Measurements from ENCODE around the gene RALB.
"Not testable (repeated sequence)": the region's sequence is repeated elsewhere in the genome, so short reads cannot be mapped to it uniquely, and the experiment has no call there.

Gene RALB

DNA sequence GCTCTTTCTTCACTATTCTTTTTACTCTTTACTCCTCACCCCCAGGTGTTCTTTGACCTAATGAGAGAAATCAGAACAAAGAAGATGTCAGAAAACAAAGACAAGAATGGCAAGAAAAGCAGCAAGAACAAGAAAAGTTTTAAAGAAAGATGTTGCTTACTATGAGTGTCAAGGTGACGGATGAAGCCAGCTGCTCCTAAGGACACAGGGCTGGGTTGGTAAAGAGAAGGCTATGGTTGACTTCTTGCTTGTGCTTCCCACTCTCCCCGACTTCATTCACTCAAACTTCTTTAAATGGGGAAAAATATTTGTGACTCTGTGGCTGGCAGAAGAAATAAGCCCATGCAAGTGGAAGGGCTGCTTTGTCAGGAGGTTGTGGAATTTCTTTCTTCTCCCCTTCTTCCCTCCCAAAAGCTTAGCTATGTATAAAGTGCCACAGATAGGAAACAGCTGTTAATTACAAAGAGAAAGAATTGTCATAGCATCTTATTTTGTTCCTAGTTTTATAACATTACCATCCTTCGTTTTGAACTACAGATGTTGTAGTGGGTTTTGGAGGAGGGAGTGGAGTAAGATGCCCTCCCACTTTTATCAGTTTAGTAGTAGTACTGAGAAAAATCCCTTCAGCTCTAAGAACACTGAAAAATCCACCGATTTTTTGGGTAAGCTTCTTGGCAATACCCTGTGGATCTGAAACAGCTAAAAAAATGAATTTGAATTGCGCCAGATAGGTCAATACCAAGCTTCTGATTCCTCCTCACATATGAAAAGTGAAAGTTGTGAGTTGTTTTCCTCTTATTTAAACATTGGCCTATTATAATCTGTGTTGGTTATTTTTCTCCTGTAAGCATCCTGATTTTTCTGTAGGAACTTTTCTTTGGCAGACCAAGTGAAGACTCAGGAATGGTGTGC lies 40.7 kb downstream of the RALB start:
- DNase-seq (ENCODE audit: low read depth in 3 of 3): no peak

DNA sequence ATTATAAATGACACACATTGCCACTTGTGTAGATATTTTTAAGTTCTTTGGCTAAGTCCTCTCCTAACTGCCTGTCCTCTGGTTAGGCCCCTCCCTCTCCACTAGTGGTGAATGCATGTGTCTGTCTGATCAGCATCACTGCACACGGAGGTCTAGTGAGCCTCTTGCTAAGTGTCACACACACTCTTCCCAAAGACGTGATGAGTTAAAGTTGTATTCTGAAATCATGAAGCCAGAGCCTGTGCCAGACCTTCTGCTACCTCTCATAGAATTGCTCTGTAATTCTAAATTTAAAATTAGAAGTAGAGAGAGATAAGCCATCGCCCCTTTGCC lies 41.3 kb downstream of the RALB start:
- DNase-seq (ENCODE audit: low read depth in 3 of 3): no peak

DNA sequence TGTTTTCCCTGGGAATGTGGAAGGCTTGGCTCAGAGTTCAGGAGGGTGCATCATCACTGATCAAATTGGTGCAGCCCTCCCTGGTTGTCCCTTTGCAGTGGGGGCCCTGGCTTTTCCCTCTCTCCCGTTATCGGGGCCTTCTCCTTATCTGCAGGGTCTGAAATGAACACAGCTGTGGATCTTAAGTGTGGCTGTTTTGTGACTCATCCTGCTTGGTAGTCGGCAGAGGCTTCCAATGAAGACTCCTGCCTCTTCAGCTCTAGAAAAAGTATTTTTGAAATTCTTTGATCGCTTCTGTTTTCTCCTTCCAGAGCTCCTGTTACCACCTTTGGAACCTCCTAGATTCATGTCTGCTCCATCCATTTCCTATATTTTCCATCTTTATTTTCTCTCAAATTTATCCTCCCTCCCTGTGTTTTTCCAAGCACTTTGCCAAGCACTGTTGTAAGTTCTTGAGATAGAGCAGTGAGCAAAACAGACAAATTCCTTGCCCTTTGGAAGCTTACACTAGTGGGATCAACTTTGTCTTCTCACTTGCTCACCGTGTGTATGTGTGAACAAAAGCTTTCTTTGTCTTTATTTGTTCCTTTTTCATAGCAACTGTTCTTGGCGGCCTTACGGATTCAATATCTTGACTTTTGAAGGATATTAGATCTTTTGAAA lies 45.7 kb downstream of the RALB start:
- DNase-seq (ENCODE audit: low read depth in 3 of 3): no peak

DNA sequence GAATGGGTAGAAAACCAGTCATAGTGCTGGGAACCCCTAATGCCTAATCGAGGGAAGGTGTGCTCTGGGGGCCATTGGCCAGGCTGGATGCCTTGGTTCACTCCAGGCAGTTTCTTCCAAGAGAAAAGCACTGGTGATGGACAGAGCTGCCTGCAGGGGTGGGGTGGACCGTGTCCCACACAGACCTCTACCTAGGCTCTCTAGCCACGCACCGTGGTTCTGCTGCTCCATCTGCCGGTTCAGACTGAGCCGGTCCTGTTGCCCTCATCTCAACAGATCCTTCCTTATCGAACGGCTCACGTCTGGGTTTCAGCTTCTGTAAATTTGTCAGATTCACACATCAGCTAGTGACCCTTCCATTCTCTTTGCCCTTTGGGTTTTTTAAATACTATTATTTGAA lies 46.4 kb downstream of the RALB start:
- DNase-seq (ENCODE audit: low read depth in 3 of 3): no peak

DNA sequence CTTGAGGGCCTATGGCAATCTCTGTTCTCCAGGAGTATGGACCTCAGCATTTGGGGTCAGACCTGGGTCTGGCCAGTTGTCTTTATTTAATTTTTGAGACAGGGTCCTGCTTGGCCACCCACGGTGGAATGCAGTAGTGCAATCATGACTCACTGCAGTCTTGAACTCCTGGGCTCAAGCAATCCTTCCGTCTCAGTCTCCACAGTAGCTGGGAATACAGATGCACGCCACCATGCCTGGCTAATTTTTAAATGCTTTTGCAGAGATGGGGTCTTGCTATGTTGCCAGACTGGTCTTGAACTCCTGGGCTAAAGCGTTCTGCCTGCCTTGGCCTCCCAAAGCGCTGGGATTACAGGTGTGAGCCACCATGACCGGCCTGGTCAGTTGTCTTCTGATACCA lies 46.9 kb downstream of the RALB start:
- DNase-seq (ENCODE audit: low read depth in 3 of 3): no peak

DNA sequence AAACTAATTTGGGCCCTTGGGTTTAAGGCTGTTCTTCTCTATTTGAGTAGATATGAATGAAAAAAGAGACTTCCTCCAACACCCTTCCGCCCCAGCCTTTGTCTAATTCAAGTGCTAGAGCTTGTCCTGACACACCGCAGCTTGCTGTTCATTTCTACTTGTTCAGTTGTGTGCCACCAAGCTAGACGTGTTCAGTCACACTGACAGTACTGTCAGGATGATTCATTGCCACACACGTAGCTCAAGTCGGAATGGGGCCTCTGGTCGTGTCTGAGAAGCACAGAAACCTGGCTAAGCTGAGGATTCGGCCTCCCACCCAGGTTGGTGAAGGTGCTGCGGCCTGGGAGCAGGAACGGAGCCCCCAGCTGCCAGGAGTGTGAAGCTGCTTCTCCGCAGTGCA lies 47.7 kb downstream of the RALB start:
- no peak for DNase-seq (ENCODE audit: low read depth in 3 of 3)

DNA sequence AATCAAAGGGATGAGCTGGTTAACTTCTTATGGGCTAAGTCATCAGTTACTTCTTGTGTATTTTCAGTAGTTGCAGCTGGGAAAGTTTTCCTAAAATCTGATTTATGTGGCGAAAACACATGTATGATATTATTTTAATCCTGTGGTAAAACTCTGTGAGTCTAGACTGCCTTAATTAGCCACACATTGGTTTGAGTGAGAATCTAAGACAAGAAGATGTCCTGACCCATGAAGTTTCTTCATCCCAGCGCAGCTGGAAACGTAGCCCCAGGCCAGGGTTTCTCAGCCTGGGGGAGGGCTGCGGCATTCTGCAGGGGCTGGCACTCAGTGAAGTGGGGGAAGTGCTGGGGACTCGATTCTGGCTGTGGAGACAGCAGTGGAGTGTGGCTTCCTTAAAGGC lies 48.6 kb downstream of the RALB start:
- no peak for DNase-seq (ENCODE audit: low read depth in 3 of 3)

DNA sequence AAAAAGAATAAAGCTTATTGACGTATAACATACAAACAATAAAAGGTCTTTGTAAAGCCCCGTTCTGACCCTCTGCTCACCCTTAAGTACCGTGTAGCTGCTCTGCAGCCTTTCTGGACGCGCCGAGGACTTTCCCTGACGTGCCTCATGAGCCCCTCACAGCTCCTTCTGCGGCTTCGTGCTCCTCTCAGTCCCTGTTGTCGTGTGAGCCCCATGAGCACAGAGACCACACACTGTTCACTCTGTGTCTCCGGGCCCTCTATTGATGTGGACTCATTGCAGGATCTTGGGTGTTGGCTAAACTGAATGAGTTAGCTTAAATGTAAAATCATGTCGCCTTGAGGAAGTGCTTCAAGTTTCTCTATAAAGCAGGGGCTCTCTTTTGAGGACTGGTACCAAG lies 49.6 kb downstream of the RALB start:
- DNase-seq (ENCODE audit: low read depth in 3 of 3): no peak

DNA sequence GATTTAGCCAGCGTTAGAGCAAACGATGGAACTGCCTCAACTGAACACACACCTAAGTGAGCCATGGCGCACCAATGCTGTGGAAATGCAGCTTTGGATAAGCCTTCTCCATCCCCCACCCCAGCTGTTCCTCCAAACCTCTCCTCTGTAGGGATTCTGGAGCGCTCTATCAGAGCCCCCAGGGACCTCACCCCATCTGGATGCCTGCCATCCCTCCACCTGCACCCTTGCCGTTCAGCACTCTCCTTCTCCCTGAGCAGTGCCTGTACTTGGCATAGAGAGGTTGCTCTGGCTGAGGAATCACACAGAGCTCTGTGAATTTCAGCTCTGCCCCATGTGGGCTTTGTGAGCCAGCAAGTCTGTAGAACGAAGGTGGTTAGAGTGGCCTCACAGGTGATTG lies 50.5 kb downstream of the RALB start:
- DNase-seq (ENCODE audit: low read depth in 3 of 3): no peak

DNA sequence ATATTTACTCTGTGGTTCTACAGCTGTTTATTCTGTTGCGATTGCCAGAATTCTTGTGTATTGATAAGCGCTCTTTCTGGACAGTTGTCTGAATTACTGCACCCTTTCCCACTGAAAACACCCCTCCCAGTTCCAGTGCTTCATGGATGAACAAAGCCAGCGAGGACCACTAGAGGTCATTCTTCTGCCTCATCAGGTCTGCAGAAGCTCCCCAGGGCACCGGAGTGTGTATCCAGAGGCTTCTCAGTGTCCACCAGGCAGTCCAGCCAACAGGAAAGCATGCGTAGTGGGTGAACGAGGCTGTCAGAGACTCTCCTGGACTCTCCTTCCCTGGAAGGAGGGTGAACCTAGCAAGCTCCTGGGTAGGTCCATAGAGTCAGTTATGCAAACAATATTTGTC lies 52.6 kb downstream of the RALB start:
- DNase-seq (ENCODE audit: low read depth in 3 of 3): no peak

DNA sequence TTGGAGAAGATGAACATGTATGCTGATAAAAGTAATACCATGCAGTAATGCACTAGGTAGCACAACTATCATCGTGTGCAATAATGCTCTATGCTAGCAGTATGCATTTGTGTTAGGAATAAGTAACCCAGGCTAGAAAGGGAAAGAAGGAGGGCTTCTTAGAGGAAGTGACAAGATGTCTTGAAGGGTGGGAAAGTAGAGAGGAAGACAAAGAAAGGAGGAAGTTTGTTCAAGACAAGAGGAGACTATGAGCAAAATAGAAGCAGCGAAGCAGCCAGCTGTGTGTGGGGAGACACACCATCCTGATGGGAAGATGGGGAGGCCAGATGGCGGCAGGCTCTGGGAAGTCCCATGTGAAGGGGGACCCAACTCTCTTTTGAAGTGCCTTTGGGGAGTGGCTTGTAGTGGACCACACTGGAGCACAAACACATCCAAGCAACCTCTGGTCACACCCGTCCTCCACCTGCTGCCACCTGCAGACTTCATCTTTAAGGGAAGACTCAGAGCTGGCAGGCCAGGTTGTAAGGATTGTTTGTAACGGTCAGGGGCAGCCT lies 53.4 kb downstream of the RALB start:
- DNase-seq (ENCODE audit: low read depth in 3 of 3): no peak

DNA sequence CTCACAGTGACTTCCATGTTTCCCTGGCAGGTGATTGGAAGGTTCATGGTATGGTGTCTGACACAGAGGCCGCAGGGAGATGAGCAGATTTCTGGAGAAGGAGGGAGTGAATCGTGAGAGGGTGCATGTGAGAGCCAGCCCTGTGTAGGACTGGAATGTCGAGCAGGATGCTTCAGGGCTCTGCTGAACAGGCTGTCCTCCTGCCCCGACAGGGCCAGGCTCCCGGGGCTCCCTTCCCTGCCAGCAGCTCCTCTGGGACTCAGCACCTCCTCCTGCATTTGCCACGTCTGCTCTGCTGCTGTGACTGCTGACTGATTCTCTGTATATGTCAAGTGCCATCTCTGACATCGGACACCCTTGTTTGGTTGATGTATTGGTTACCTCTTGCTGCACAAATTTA lies 54.8 kb downstream of the RALB start:
- no peak for DNase-seq (ENCODE audit: low read depth in 3 of 3)

DNA sequence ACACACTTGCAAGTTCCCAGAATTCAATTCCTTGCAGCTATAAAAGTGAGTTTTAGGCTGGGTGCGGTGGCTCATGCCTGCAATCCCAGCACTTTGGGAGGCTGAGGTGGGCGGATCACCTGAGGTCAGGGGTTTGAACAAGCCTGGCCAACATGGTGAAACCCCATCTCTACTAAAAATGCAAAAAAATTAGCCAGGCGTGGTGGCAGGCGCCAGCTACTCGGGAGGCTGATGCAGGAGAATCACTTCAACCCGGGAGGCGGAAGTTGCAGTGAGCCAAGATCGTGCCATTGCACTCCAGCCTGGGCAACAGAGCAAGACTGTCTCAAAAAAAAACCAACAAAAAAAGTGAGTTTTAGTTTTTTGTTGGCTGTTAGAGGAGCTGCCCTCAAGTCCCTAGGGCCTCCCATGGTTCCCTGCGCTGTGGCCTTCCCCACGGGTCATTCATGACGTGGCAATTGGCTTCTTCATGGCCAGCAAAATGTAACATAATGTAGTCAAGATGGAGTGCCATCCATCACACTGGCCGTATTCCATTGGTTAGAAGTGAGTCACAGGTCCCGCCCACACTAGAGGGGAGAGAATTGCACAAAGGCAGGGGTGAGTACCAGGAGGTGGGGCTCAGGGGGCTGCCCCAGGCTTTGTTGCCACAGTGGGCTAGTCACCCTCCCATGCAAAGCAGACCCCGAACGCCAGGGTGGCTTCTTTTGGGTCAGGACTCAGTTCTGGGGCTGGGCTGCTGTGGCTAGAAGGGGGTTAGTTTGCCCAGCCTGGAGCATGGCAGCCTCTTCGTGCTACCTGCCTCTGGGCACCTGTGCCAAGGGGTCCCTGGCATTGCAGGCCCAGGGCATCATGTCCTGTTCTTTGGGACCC lies 55.6 kb downstream of the RALB start:
- DNase-seq (ENCODE audit: low read depth in 3 of 3): no peak

DNA sequence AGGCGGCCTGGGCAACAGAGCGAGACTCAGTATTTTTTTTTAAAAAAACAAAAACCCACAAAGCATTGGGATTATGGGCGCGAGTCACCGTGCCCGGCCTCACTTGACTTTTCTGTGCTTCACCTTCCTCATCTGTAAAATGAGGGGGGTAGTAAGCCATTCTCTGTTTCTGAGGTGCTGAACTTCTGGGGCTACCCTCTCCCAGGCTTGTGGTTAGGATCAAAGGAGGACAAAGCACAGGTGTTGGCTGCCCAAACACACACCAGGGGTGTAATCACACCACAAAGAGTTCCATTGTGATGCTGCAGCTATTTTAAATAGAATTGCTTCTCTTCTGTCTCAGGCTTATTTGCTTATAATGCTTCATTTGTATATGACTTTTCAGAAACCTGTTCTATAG lies 57.5 kb downstream of the RALB start:
- no peak for DNase-seq (ENCODE audit: low read depth in 3 of 3)

DNA sequence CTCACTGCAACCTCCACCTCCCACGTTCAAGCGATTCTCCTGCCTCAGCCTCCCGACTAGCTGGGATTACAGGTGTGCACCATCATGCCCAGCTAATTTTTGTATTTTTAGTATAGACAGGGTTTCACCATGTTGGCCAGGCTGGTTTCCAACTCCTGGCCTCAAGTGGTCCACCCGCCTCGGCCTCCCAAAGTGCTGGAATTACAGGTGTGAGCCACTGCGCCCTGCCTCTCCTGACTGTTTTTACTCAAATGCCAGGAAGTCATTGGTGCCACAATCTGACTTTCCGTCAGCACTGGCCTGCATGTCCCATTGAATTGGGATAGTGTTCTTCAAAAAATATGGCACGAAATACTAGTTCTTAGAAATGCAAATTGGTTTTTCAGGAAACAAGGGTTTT lies 58.2 kb downstream of the RALB start:
- not testable (repeated sequence) for DNase-seq (ENCODE audit: low read depth in 3 of 3)

DNA sequence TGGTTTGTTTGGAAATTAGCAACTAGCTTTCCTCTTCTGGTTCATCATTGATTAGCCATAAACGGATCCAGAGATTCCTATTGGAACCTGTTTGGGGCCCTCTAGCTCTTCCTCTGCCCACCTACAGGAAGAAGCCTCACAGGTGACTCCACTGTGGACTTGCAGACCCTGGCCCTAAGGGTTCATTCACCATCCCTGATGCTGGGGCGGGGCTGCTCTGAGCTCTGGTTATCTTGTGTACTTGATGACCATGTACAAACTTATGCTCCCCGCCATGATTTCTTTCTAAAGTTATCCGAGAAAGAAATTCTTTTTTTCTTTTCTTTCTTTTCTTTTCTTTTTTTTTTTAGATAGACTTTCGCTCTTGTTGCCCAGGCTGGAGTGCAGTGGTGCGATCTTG lies 59.4 kb downstream of the RALB start:
- no peak for DNase-seq (ENCODE audit: low read depth in 3 of 3)

DNA sequence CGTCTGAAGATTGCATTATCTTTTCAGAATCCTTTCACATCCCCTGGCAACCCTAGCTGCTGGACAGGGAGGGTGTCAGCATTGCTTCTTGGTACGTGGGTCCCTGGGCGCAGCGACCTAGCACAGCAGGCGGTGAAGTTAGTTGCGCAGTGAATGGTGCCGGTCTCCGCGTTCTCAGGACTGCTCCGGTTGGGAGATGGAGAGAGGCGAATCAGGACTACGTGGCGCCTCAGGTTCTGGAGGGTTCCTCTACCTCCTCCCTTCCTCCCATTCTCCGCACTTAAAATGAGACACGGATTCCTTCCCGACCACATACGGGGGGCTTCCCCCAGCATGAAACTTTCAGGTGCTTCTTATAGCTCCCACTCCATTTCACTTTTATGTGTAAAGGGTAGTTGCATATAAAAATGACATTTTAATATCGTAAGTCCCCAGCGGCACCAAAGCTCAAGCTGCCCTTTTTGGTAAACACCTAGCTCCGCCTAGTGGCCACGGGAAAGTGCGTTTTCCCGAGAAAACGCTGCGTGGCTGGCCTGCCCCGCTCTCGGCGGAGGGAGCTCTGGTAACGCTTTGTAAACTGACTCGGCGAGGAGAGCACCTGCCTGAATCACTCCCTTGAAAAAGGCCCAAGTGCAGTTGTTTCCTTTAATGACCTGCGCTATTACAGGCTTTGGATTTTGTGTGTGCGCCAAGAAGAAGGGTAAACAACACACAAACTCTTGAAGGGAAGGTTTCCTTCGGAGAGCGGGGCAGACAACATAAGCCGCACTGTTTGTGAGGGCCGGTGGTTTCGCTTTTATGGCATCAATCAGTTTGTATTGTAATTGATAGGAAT lies 60.4 kb downstream of the RALB start:
- DNase-seq (ENCODE audit: low read depth in 3 of 3): peak; percentile 53 to 69 (median 58)

DNA sequence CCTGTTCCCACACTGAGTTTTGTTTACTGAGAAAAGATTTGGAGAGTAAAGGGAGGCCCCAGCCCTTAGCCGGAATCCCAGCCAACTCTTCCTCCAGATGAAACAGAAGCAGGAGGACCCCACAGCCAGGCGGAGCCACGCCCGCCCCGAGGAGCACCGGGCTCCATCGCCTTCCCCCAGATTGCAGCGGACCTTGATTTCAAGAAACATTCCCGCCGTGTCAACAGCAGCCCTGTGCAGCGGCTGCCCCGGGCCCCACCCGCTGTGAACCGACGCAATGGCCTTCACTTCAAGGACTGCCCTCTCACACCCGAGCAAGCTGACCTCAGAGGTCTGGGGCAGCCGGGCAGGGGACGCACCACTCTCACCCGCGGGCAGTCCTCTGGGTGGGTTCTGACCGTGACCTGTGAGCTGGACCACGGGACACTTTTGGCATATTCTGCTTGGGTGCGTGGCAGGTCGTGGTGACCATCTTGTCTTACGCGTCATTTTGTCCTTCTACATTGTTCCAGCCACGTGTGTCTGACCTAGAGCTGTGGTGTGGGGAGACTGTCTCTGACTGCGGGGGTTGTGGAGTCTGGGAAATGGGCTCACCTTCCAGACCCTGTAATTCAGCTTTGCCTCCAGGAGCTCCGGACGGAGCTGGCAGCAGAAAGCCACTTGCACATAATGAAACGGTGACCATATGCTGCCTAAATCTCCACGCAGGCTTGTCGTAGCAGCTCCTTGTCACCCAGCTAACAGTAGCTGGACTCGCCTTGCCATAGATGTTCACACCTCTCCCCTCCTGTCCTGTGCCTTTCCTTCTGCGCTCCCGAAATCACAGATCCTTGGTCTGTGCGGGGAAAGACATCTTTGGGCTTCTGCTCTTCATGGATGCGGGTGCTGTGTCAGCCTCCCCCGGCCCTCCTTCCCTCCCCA lies 61.3 kb downstream of the RALB start:
- DNase-seq (ENCODE audit: low read depth in 3 of 3): no peak

DNA sequence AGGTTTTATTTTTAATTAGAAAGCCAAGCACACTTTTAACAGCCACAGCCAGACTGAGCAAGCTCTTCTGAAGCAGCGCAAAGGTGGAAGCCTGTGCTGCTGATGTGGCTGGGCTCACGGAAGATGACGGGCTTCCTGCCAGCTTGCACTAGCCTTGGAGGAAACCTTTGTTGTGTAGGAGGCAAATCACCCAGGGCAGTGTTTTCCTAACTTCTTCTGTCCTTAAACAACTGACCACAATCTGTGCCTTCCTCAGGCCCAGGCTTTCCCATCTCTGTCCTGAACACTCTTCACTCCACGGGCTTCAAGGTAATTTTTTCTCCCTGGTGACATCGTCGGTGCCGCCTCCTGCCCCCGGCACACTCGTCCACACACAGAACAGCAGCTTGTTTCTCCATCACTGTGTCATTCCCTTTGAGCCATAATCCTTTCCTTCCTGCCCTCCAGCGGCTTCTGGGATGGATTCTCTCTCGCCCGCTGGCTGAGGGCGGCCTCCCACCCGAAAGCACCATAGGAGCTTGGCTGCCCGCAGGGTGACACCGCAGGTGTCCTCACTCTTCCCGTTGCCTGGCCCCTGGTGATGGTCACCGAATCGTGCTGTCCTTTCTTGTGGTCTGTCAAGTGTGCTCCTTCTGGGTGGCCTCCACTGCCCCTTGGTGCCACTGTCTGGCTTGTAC lies 62.2 kb downstream of the RALB start:
- DNase-seq (ENCODE audit: low read depth in 3 of 3): no peak
